ENCODE data around the gene KCNJ10.
A peak's percentile ranks its signal among the peaks of the same experiment; 100 is the strongest.

The KCNJ10 gene

GRCh38 chr1:160099716-160100375, 29.9 kb upstream of the KCNJ10 start:
- no peak for DNase-seq (ENCODE audit: low read depth in 3 of 3)

GRCh38 chr1:160098852-160099561, 29.0 kb upstream of the KCNJ10 start:
- DNase-seq (ENCODE audit: low read depth in 3 of 3) = peak; percentile 96 to 99 (median 97)

DNA sequence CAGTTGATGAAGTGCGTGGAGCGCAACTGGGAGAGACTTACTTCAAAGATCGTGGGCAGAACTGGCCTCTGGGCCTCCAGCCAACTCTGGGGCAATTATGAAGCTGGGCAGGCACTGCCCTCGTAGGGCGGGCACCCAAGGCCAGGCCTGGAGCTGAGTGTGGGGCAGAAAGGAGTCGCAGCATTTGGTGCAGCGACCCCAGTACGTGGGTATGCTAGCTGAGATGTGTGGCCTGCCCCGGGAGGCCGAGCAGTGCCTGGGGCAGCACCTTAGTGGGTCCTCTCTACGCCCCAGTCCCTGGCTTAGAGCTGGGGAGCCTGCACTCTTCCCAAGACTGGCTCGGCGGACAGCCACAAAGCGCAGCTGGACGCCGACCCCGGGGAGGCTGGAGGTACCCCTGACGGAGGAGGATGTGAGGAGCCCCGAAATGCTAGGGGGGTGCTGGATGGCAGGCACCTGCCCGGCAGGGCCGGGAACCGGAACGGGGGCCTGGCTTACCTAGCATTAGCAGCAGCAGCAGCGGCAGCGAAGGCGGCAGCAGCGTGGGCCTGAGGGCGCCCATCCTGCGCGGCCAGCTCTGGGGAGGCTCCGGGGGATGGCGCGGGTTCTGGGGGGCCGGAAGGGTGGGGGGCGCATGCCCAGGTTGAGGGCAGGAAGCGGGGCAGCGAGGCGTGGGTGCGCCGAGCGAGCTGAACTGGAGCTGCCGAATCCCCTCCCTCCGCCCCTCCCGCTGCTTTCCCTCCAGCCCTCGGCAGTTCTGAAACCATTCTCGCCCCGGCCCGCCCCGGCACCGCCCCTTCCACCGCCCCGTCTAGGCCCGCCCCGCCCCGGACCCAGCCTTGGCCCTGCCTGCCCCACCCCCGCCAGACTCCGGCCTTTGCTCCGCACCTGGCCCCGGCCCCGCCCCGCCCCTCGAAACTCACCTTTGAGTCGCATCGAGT, 28.2 kb upstream of the KCNJ10 start, which contains the start of gene IGSF8:
IGSF8 (minus strand) TSS at position 709 of the 941 bp plus-strand sequence; CDS start at position 562, 147 bp downstream.
- peak; percentile 80 to 91 (median 85) for DNase-seq (ENCODE audit: low read depth in 3 of 3)

- peak in 2 of 3 experiments; percentile 19 to 40 for DNase-seq (ENCODE audit: low read depth in 3 of 3)
These were observed 27.4 kb upstream of the KCNJ10 start for GRCh38 chr1:160097151-160097910.

DNA sequence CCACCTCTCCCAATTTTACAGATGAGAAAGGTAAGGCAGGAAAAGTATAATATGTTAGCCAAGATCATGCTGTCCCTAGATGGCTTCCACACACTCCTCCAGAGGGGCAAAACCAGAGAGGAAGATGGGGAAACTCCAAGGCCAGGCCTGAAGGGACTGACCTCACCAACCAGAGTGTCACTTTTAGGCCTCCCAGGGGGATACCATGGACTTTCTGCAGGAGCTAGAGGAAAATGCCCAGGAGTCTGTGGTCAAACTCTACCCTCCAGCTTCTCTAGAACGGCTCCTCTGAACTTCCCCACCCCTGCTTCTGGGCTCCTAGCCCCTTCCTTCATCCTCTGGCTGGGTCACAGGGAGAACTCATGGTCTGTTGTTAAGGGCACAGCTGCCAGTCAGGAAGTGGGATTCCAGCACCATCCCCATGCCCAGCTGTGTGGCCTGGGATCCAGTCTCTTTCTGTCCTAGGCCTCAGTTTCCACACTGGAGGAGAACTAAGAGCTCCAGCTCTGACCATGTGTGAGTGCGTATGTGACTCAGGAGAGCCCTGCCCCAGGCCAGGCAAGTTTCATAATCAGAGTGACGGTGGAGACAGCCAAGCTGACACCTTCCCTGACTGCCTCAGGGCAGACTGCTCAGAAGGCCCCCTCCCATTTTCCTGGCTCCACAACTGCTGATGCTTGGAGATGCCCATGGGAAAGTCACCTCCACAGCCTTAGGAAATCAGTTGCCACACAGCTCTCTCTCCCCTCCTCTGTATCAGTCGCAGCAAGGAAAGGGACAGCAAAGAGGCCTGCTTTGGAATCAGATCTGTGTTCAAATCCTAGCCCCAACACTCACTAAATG, 26.5 kb upstream of the KCNJ10 start:
- no peak for DNase-seq (ENCODE audit: low read depth in 3 of 3)

GRCh38 chr1:160095382-160096105, 25.6 kb upstream of the KCNJ10 start:
- DNase-seq (ENCODE audit: low read depth in 3 of 3) = no peak

- DNase-seq (ENCODE audit: low read depth in 3 of 3) = no peak
These were observed 24.8 kb upstream of the KCNJ10 start for GRCh38 chr1:160094806-160095205.

GRCh38 chr1:160094291-160094625, 24.3 kb upstream of the KCNJ10 start:
- no peak for DNase-seq (ENCODE audit: low read depth in 3 of 3)

DNA sequence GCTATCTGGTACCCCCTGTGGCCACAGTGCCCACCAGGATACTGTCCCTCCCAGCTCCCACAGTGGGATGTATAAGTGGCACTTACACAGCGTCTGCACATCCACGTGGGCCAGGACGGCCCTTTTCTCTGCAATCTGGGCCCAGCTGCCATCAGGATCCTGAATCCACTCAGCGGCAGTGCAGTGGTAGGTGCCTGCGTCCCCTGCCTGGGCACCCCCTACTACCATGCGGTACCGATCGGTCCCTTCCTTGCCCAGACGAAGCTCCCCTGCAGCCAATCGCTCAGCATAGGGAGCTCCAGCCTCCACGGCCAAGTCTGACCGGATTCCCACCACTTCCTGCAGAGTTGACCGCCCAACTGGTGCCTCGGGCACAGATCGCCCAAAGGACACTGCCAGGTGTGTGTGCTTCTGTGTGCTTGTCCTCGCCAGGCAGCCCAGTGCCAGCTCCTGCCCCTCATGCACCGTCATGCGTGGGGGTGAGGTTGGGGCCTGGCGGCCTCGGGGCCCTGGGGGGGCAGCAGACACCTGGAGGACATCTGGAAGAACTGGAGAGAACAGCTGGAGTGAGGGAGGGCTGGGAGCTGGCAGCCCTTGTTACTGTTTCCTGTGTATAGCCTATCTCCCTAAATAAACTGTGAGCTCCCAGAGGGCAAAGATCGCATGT, 23.8 kb upstream of the KCNJ10 start:
- DNase-seq (ENCODE audit: low read depth in 3 of 3) = no peak

GRCh38 chr1:160093069-160093395, 23.1 kb upstream of the KCNJ10 start:
- DNase-seq (ENCODE audit: low read depth in 3 of 3) = no peak

- no peak for DNase-seq (ENCODE audit: low read depth in 3 of 3)
These were observed 22.6 kb upstream of the KCNJ10 start for GRCh38 chr1:160092366-160093068.

DNA sequence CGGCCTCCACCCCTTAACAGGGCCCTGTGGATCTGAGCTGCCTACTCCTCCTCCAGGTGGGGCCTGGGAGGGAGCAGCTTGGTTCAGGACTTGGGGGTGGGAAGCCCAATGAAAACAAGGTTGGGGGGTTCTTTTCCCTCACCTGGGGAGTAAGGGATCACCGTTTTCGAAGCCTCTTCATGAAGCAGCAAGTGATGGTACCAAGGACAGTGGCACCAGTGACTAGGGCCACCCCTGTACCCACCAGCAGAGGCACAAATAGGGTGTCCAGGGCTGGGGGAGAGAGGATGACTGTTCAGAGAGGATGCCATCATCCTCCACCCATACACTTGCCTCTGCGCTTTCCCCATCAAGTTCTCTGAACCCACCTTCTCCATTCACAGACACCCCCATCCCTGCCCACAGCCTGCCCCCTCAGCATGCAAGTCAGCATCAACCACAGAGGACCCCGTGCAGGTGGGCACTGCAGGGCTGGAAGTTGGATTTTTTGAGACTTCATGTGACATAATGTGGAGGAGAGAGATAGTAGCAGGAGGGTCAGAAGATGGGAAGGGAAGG, 21.8 kb upstream of the KCNJ10 start:
- DNase-seq (ENCODE audit: low read depth in 3 of 3) = no peak

- no peak for DNase-seq (ENCODE audit: low read depth in 3 of 3)
These were observed 20.8 kb upstream of the KCNJ10 start for GRCh38 chr1:160090760-160091159.

GRCh38 chr1:160089883-160090282, 19.9 kb upstream of the KCNJ10 start:
- no peak for DNase-seq (ENCODE audit: low read depth in 3 of 3)

GRCh38 chr1:160087118-160087662, 17.2 kb upstream of the KCNJ10 start:
- DNase-seq (ENCODE audit: low read depth in 3 of 3) = no peak

DNA sequence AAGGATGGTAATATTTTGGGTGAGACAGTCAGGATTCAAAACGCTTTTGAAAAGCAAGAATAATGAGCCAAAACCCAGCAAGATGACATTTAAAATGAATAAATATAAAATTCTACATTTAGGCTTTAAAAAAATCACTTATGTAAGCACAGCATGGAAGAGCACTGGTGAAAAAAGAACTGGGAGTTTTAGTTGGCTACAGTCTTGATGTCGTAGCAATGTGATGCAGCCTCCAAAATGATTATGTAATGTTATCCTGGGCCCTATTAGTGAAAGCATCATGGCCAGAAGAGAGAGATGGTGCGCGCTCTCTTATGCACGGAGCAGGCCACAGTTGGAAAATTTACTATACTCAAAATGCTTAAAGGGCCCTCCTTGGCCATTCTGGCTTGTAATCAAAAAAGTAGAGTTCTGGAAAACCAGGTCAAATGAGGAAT, 16.5 kb upstream of the KCNJ10 start:
- DNase-seq (ENCODE audit: low read depth in 3 of 3) = no peak

DNA sequence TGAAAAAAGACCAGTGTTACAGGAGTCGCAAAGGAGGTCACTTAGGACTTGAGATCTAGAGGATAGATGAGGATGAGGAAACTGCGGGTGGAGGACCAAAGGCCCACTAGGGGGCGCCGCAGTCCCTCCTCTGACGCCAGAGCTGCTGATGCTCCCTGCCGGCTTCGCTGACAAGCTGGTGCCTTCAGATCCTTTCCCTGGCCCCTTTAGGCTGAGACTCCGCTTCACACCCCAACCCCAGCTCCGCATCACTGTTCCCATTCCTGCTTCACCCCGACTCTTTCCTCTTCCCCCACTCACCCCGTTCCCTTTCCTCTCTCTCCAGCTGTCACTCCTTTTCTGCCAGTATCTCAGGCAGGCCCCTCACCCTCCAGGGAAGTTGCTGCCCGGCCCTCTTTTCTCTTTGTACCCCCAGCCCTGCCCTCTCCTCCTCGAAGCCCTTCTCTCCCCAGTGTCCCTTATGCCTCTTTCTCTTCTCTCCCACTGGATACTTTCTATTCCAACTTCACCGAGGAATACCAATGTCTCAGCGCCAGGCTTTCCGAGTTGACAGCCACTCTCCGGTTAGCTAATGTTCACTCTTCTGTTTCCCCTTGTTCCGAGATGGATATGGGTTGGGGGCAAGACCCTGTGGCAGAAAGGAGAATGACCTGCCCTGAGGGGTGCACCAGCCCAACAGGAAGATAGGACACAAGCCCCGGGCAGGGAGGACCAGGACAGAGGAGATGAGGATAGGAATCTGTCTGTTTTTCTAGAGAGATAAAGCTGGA, 15.9 kb upstream of the KCNJ10 start:
- DNase-seq (ENCODE audit: low read depth in 3 of 3) = peak; percentile 50 to 79 (median 62)
